ENCODE data around the gene MT1E.
"Not testable (repeated sequence)": the region's sequence is repeated elsewhere in the genome, so short reads cannot be mapped to it uniquely, and the experiment has no call there.

The MT1E gene

GRCh38 chr16:56607675-56608042 is 17.9 kb upstream of the MT1E start:
- no peak for FAIRE-seq

- FAIRE-seq = no peak
Measured at GRCh38 chr16:56608043-56608875, 17.3 kb upstream of the MT1E start, which contains the start of gene MT2A. MT2A (plus strand) TSS chr16:56608584; CDS start chr16:56608656, 72 bp downstream.

- FAIRE-seq = no peak
Measured at GRCh38 chr16:56608876-56609462, 16.6 kb upstream of the MT1E start.

- FAIRE-seq = no peak
Measured at GRCh38 chr16:56609463-56609921, 16.1 kb upstream of the MT1E start.

GRCh38 chr16:56610017-56610608 is 15.5 kb upstream of the MT1E start:
- no peak for FAIRE-seq

GRCh38 chr16:56610609-56611111 is 14.9 kb upstream of the MT1E start:
- no peak for FAIRE-seq

GRCh38 chr16:56611281-56611833 is 14.2 kb upstream of the MT1E start:
- no peak for FAIRE-seq

- FAIRE-seq = no peak
Measured at GRCh38 chr16:56613706-56614105, 11.9 kb upstream of the MT1E start.

GRCh38 chr16:56614549-56614991 is 11.0 kb upstream of the MT1E start:
- FAIRE-seq = no peak

- no peak for FAIRE-seq
Measured at GRCh38 chr16:56615353-56615752, 10.2 kb upstream of the MT1E start.

GRCh38 chr16:56616608-56617211 is 8.9 kb upstream of the MT1E start:
- no peak for FAIRE-seq

GRCh38 chr16:56617212-56618085 is 8.1 kb upstream of the MT1E start:
- no peak for FAIRE-seq

- no peak for FAIRE-seq
Measured at GRCh38 chr16:56618138-56618537, 7.4 kb upstream of the MT1E start.

- FAIRE-seq = no peak
Measured at GRCh38 chr16:56620339-56620897, 5.2 kb upstream of the MT1E start.

GRCh38 chr16:56621665-56622445 is 3.7 kb upstream of the MT1E start:
- FAIRE-seq = not testable (repeated sequence)

GRCh38 chr16:56623184-56623583 is 2.4 kb upstream of the MT1E start:
- not testable (repeated sequence) for FAIRE-seq

GRCh38 chr16:56623637-56624036 is 1.9 kb upstream of the MT1E start:
- no peak for FAIRE-seq

GRCh38 chr16:56625943-56626654 is 518 bp downstream of the MT1E start:
- no peak for FAIRE-seq

GRCh38 chr16:56626685-56627084 is 1.1 kb downstream of the MT1E start:
- no peak for FAIRE-seq
